Activated T-cell treated with anti-CD3 and anti-CD28 coated beads, Interleukin-2, amount 50 U/mL, for 24 hours (primary cell): ENCODE results near the gene TLK2.
"Not testable (repeated sequence)": the region's sequence is repeated elsewhere in the genome, so short reads cannot be mapped to it uniquely, and the experiment has no call there.

Experiments used
- DNase-seq: peaks from one replicate; pipeline ENCODE4 v3.0.0-alpha.2; 2020
- H3K27ac Mint-ChIP-seq: 2 replicates; pipeline ENCODE4 v1.8.0; 2020; ENCODE audit warnings: mild to moderate bottlenecking, mixed read lengths
- H3K27me3 Mint-ChIP-seq: 2 replicates; pipeline ENCODE4 v1.8.0; 2020; ENCODE audit warnings: mixed read lengths
- H3K36me3 Mint-ChIP-seq: 2 replicates; pipeline ENCODE4 v1.8.0; 2020; ENCODE audit warnings: low read depth, mixed read lengths
- H3K4me1 Mint-ChIP-seq: 2 replicates; pipeline ENCODE4 v1.8.0; 2020; ENCODE audit warnings: low read depth, mixed read lengths
- H3K4me3 Mint-ChIP-seq: 2 replicates; pipeline ENCODE4 v1.8.0; 2020; ENCODE audit warnings: mild to moderate bottlenecking, moderate library complexity, mixed read lengths
- H3K9me3 Mint-ChIP-seq: 2 replicates; pipeline ENCODE4 v1.8.0; 2020; ENCODE audit warnings: mixed read lengths

TLK2 gene

GRCh38 chr17:62473030-62473982 lies 5.3 kb upstream of the TLK2 start:
- not testable (repeated sequence) for H3K4me3 Mint-ChIP-seq, H3K36me3 Mint-ChIP-seq, H3K9me3 Mint-ChIP-seq, H3K27ac Mint-ChIP-seq, DNase-seq, H3K27me3 Mint-ChIP-seq
- peaks cover 17% of the 10 kb centered on the region for H3K4me1 Mint-ChIP-seq

GRCh38 chr17:62477111-62477510 lies 1.5 kb upstream of the TLK2 start:
- Mint-ChIP-seq H3K4me3 (peak overlapping the region; percentile 80), H3K36me3 (peaks cover 25% of the 10 kb centered on the region), H3K4me1 (peaks cover 25% of the 10 kb centered on the region), H3K27ac (peak overlapping the region; percentile 79)
- DNase-seq, H3K27me3 Mint-ChIP-seq, H3K9me3 Mint-ChIP-seq: not testable (repeated sequence)

DNA sequence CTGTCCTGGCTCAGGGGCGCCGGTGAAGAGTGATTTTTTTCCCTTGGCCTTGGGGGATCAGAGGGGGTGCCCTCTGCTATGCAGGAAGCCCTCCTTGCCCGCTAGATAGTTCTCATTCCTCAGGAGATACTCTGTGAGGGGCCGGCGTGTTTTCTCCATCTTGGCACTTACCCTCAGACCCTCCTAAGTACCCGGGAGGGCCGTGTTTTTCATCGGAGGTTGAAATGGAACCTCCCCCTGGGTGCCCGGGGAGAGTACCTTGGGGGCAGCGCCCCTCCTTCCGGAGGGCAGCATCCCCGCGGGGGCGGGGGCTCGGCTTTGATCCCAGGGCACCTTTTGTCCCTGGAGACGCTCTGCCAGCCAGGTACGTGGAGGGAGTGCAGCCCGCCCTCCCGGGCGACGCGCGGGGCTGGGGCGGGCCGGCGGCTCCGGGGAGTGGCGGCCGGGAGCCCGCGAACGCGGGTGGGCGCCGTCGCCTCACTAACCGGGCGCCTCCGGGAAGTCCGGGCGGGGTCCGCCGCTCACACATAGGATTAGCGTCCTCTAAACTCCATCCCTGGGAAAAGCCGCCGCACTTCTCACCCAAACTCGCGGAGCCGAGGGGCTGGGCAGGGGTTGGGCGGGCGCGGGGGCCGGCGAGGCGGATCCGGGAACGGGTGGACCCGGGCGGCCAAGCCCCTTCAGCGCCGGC lies 762 bp upstream of the TLK2 start:
- DNase-seq = peak; percentile 72
- Mint-ChIP-seq H3K4me1 (peaks cover 30% of the 10 kb centered on the region), H3K4me3 (peak overlapping the region; percentile 80), H3K36me3 (peaks cover 32% of the 10 kb centered on the region), H3K27ac (peak overlapping the region; percentile 79)
- not testable (repeated sequence) for H3K27me3 Mint-ChIP-seq, H3K9me3 Mint-ChIP-seq

DNA sequence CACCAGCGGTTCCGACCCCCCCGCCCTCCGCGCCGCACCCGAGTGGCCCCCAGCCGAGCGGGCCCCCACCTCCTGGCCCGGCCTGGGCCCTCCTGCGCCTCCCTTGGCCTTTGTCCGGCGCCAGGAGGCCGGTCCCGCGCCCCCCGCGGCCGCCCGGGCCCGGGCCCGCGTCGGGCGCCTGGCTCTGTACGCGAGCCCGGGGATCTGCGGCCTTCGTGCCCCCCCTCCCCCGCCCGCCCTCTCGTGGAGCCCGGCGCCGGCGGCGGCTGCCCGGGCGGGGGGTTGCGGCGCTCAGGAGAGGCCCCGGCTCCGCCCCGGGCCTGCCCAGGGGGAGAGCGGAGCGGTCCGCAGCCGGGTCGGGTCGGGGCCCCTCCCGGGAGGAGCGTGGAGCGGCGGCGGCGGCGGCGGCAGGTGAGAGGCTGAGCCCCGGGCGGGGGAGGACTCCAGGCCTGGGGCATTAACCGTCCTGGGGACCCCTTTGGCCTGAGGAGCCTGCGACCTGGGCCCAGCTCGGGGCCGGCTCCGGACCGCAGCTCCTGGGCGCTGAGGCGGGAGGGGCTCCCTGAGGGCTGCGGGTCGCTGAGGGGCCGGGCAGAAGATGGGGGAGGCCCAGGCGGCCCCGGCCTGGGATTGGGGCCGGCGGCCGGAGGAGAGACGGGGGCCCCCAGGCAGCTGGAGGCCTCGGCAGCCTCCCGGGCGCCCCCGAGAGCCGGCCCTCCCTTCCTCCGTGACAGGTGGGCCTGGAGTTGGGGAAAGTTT lies 434 bp downstream of the TLK2 start:
- Mint-ChIP-seq H3K4me3 (peak overlapping the region; percentile 90), H3K4me1 (peaks cover 35% of the 10 kb centered on the region), H3K36me3 (peaks cover 42% of the 10 kb centered on the region), H3K27ac (peak overlapping the region; percentile 96)
- DNase-seq = peak; percentile 73
- not testable (repeated sequence) for H3K27me3 Mint-ChIP-seq, H3K9me3 Mint-ChIP-seq

GRCh38 chr17:62479639-62480258 lies 1.1 kb downstream of the TLK2 start:
- Mint-ChIP-seq H3K4me3 (peak overlapping the region; percentile 90), H3K4me1 (peaks cover 35% of the 10 kb centered on the region), H3K27ac (peak overlapping the region; percentile 96), H3K36me3 (peaks cover 42% of the 10 kb centered on the region)
- not testable (repeated sequence) for H3K9me3 Mint-ChIP-seq, DNase-seq, H3K27me3 Mint-ChIP-seq

- not testable (repeated sequence) for H3K27me3 Mint-ChIP-seq, H3K4me3 Mint-ChIP-seq, H3K9me3 Mint-ChIP-seq, DNase-seq
- peak overlapping the region; percentile 72 for H3K27ac Mint-ChIP-seq
- H3K36me3 Mint-ChIP-seq = peaks cover 51% of the 10 kb centered on the region
- peaks cover 40% of the 10 kb centered on the region for H3K4me1 Mint-ChIP-seq
These were observed 3.9 kb downstream of the TLK2 start for GRCh38 chr17:62482553-62482952.

DNA sequence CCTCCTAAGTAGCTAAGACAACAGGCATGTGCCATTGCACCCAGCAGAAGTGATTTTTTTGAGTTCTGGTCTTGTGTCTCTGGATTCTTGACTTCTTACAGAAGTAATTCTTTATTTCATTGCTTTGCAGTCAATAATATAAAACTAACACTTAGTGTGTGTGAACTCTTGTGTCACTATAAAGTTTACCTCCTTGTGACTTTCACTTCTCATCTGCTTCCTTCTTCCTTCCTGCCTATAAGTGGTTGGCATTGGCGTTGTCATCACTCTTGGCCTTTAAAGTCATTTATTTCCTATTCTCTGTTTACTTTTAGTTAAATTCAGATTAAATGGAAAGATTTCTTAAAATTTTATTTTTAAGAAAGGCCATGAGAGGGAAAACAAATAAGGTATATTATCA lies 12.4 kb downstream of the TLK2 start:
- Mint-ChIP-seq H3K4me1 (peaks cover 44% of the 10 kb centered on the region), H3K36me3 (peaks cover 66% of the 10 kb centered on the region)
- H3K9me3 Mint-ChIP-seq, H3K27me3 Mint-ChIP-seq, H3K4me3 Mint-ChIP-seq, DNase-seq, H3K27ac Mint-ChIP-seq: not testable (repeated sequence)

DNA sequence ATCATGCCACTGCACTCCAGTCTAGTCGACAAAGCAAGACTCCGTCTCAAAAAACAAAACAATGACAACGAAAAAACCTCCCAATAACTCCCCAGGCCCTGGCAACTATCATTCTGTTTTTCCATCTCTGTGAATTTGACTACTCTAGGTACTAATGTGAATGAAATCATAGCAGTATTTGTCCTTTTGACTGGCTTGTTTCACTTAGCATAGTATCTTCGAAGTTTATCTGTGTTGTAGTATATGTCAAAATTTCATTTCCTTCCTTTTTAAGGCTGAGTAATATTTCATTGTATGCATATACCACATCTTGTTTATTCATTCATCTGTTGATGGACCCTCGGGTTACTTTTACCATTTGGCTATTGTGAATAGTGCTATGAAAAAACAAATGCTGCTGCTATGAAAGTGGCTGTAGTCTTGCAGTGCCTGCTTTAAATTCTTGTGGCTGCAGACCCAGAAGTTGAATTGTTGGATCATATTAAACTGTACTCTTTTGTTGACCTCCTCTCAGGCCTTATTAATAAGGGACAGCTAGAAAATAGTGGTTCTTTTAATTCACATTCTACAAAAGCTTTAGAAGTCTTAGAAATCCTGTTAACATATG lies 14.5 kb downstream of the TLK2 start:
- H3K4me3 Mint-ChIP-seq, H3K27me3 Mint-ChIP-seq, H3K9me3 Mint-ChIP-seq, DNase-seq: not testable (repeated sequence)
- Mint-ChIP-seq H3K27ac (peak overlapping the region; percentile 61), H3K36me3 (peaks cover 60% of the 10 kb centered on the region), H3K4me1 (peaks cover 48% of the 10 kb centered on the region)

- Mint-ChIP-seq H3K36me3 (peaks cover 54% of the 10 kb centered on the region), H3K4me1 (peaks cover 45% of the 10 kb centered on the region)
- H3K4me3 Mint-ChIP-seq, H3K27ac Mint-ChIP-seq, DNase-seq, H3K27me3 Mint-ChIP-seq, H3K9me3 Mint-ChIP-seq: not testable (repeated sequence)
These were observed 15.4 kb downstream of the TLK2 start for GRCh38 chr17:62494073-62494472.

DNA sequence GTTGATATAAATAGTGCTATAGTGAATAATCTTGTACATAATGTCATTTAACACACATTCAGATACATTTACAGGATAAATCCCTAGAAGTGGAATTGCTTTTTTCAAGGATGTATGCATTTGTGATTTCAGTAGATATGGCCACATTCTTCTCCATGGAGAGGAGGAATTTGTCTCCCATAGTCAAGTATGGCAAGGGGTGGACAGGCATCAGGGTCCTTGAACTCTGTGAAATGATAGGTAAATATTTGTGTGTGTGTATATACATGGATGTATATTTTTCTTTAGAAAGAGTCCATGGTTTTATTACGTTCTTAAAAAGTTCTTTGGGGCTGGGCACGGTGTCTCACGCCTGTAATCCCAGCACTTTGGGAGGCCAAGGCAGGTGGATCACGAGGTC lies 17.7 kb downstream of the TLK2 start:
- H3K27ac Mint-ChIP-seq, H3K27me3 Mint-ChIP-seq, H3K9me3 Mint-ChIP-seq, H3K4me3 Mint-ChIP-seq, DNase-seq: not testable (repeated sequence)
- Mint-ChIP-seq H3K36me3 (peaks cover 40% of the 10 kb centered on the region), H3K4me1 (peaks cover 40% of the 10 kb centered on the region)

- H3K4me1 Mint-ChIP-seq = peaks cover 28% of the 10 kb centered on the region
- peaks cover 21% of the 10 kb centered on the region for H3K36me3 Mint-ChIP-seq
- DNase-seq, H3K27me3 Mint-ChIP-seq, H3K4me3 Mint-ChIP-seq, H3K9me3 Mint-ChIP-seq, H3K27ac Mint-ChIP-seq: not testable (repeated sequence)
These were observed 20.2 kb downstream of the TLK2 start for GRCh38 chr17:62498796-62499195.

GRCh38 chr17:62500463-62500862 lies 21.8 kb downstream of the TLK2 start:
- H3K4me3 Mint-ChIP-seq, H3K9me3 Mint-ChIP-seq, H3K27me3 Mint-ChIP-seq, H3K27ac Mint-ChIP-seq, DNase-seq: not testable (repeated sequence)
- peaks cover 14% of the 10 kb centered on the region for H3K36me3 Mint-ChIP-seq
- peaks cover 33% of the 10 kb centered on the region for H3K4me1 Mint-ChIP-seq

DNA sequence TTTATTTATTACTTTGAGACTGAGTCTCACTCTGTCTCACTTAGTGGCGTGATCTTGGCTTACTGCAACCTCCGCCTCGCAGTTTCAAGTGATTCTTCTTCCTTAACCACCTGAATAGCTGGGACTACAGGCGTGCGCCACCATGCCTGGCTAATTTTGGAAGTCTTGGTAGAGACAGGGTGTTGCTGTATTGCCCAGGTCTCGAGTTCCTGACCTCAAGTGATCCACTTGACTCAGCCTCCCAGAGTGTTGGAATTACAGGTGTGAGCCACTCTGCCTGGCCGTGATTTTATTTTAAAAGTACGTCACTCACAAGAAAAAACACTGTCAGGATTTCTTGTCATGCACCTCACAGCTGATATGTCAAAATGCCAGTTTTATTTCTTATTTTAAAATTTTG lies 26.2 kb downstream of the TLK2 start:
- not testable (repeated sequence) for H3K27ac Mint-ChIP-seq

More for the DNA sequence above, 26.2 kb downstream of the TLK2 start:
- H3K4me3 Mint-ChIP-seq, H3K27me3 Mint-ChIP-seq, H3K9me3 Mint-ChIP-seq, DNase-seq: not testable (repeated sequence)
- peaks cover 41% of the 10 kb centered on the region for H3K4me1 Mint-ChIP-seq
- H3K36me3 Mint-ChIP-seq = peaks cover 15% of the 10 kb centered on the region
